CD4-positive, alpha-beta T cell (primary cell): ENCODE measurements around the gene CDC14A. TPM values are rescaled to one million over a fixed set of nuclear protein-coding genes. Genes with fewer than 3 reads are reported as not detected.

Experiments
- ATAC-seq: fragments of 200-7000 bp; cut with Tn5 transposase; one replicate; pipeline ENCODE4 v1.10.0; 2022; ENCODE audit warnings: mild to moderate bottlenecking; ENCODE audit not compliant: poor library complexity
- CTCF ChIA-PET: fragments of 350-600 bp; sonication (Branson Sonifier 250); formaldehyde crosslinking; loops from one replicate; lab custom pipeline; 2021; ENCODE audit warnings: antibody characterized with exemption, inconsistent platforms; lab: Charles Lee
- POLR2A ChIA-PET: fragments of 350-600 bp; sonication (Branson Sonifier 250); formaldehyde crosslinking; loops from one replicate; lab custom pipeline; 2021; ENCODE audit warnings: antibody characterized with exemption, inconsistent platforms; lab: Charles Lee
- DNase-seq, 14 experiments: peaks; one replicate each; pipeline ENCODE4 v3.0.0-alpha.2; 2013 to 2020; ENCODE audit warnings: mixed read lengths in 2 of 14
- H3K27ac ChIP-seq, 2 donors: one replicate each; pipeline versions ENCODE4 v1.5.1 to v1.7.0; 2013; ENCODE audit warnings: low read length in 2 of 2, low read depth in 1 of 2, mild to moderate bottlenecking in 1 of 2
- H3K27me3 ChIP-seq, 2 experiments: 1 replicate in 1 of 2; 2 replicates in 1 of 2; pipeline versions ENCODE4 v1.6.1 to v1.7.0; 2013; ENCODE audit warnings: low read length in 2 of 2, control low read depth in 1 of 2, mild to moderate bottlenecking in 1 of 2, moderate library complexity in 1 of 2; ENCODE audit not compliant: insufficient read depth in 2 of 2, control insufficient read depth in 1 of 2
- H3K36me3 ChIP-seq: one replicate; pipeline ENCODE4 v1.6.1; 2013; ENCODE audit warnings: low read length, control low read depth; ENCODE audit not compliant: insufficient read depth
- H3K4me1 ChIP-seq: one replicate; pipeline ENCODE4 v1.6.1; 2013; ENCODE audit warnings: low read length, control low read depth; ENCODE audit not compliant: insufficient read depth
- H3K4me3 ChIP-seq: one replicate; pipeline ENCODE4 v1.5.1; 2013; ENCODE audit warnings: mild to moderate bottlenecking, low read length, moderate library complexity
- H3K9me3 ChIP-seq, 2 experiments: 1 replicate in 1 of 2; 2 replicates in 1 of 2; pipeline versions ENCODE4 v1.6.1 to v1.7.0; 2013; ENCODE audit warnings: low read length in 2 of 2, mild to moderate bottlenecking in 2 of 2, control low read depth in 1 of 2, moderate library complexity in 1 of 2; ENCODE audit not compliant: control insufficient read depth in 1 of 2, insufficient read depth in 1 of 2
- H3K27ac Mint-ChIP-seq: one replicate; pipeline ENCODE4 v1.8.0; 2020; ENCODE audit warnings: mixed read lengths
- H3K27me3 Mint-ChIP-seq: one replicate; pipeline ENCODE4 v1.8.0; 2021; ENCODE audit warnings: mixed read lengths
- H3K36me3 Mint-ChIP-seq: one replicate; pipeline ENCODE4 v1.8.0; 2021; ENCODE audit warnings: low read depth, mixed read lengths
- H3K4me1 Mint-ChIP-seq: one replicate; pipeline ENCODE4 v1.8.0; 2021; ENCODE audit warnings: low read depth, mixed read lengths
- H3K4me3 Mint-ChIP-seq: one replicate; pipeline ENCODE4 v1.8.0; 2020; ENCODE audit warnings: mild to moderate bottlenecking, mixed read lengths
- H3K9me3 Mint-ChIP-seq: one replicate; pipeline ENCODE4 v1.8.0; 2020; ENCODE audit warnings: mixed read lengths
- CTCF ChIP-seq: fragments of 200-600 bp; IDR thresholded peaks from one replicate; pipeline ENCODE4 v1.8.0; 2022; ENCODE audit warnings: antibody characterized with exemption, mild to moderate bottlenecking
- intact Hi-C, 2 experiments: fragments of 100-400 bp; cut with DNase I in 1 of 2; cut with micrococcal nuclease in 1 of 2; formaldehyde crosslinking; loops; one replicate each; pipeline versions ENCODE4 v1.15.1 to v1.9.0; 2023 to 2025; cut with DNase I, micrococcal nuclease
- total RNA-seq, 174 experiments: library from RNA in 2 of 174; stranded (reverse) in 2 of 174; gene quantifications; one replicate each; pipeline ENCODE4 v1.2.3 and lab custom pipeline; 2021 to 2026

Gene CDC14A
- total RNA-seq, 2 experiments from 2014 or later, result 174 to 182 TPM

GRCh38 chr1:100395913-100396312, 43.6 kb downstream of the CDC14A start:
- Mint-ChIP-seq H3K4me3 (peak overlapping the region; percentile 42), H3K27ac (peak overlapping the region; percentile 85), H3K36me3 (peaks cover 80% of the 10 kb centered on the region), H3K27me3 (no peaks in the 10 kb centered on the region), H3K9me3 (no peaks in the 10 kb centered on the region), H3K4me1 (peaks cover 99% of the 10 kb centered on the region)
- no peak for DNase-seq
- ChIA-PET POLR2A (interaction anchor here (1.0 to 3.8 kb wide), 14 partner anchors 9 to 130 kb away, joined by 3 to 23 read pairs (median 10); partner anchors contain the start of genes CDC14A and RTCA), CTCF (interaction anchor here (1.3 to 2.3 kb wide), 7 partner anchors 10 to 44 kb away, joined by 3 to 12 read pairs (median 6); partner anchors contain the start of gene CDC14A)
- Histone ChIP-seq H3K9me3 (no peaks in the 10 kb centered on the region), H3K27me3 (no peaks in the 10 kb centered on the region), H3K36me3 (peaks cover 47% of the 10 kb centered on the region), H3K4me3 (no peak overlapping the region), H3K27ac (peak overlapping the region; percentile 47 to 73), H3K4me1 (peaks cover 54% of the 10 kb centered on the region)
- no peak for TF ChIP-seq CTCF
- intact Hi-C loops, result loop anchor here in 1 of 2 experiments (2.0 kb wide), 1 partner anchor 19 kb away; no protein-coding TSS in a partner anchor
- no peak for ATAC-seq

- H3K27me3 ChIP-seq, result no peaks in the 10 kb centered on the region
- ChIA-PET CTCF (interaction anchor here (0.7 to 2.7 kb wide), 14 partner anchors 9 to 62 kb away, joined by 3 to 12 read pairs (median 4); partner anchors contain the start of gene CDC14A), POLR2A (interaction anchor here (0.8 to 3.8 kb wide), 17 partner anchors 9 to 131 kb away, joined by 3 to 23 read pairs (median 5); partner anchors contain the start of genes CDC14A and RTCA)
- H3K4me3 ChIP-seq, result no peak overlapping the region
- peak overlapping the region; percentile 47 to 73 for H3K27ac ChIP-seq
- Mint-ChIP-seq H3K36me3 (peaks cover 76% of the 10 kb centered on the region), H3K27me3 (no peaks in the 10 kb centered on the region), H3K9me3 (no peaks in the 10 kb centered on the region), H3K4me3 (peak overlapping the region; percentile 62), H3K4me1 (peaks cover 96% of the 10 kb centered on the region), H3K27ac (peak overlapping the region; percentile 85)
- ATAC-seq, result peak; percentile 13
- intact Hi-C loops, result no loop called here
- DNase-seq, result peak in 3 of 14 experiments; percentile 63 to 82 (median 64)
- peaks cover 53% of the 10 kb centered on the region for H3K4me1 ChIP-seq
- no peaks in the 10 kb centered on the region for H3K9me3 ChIP-seq
- peaks cover 40% of the 10 kb centered on the region for H3K36me3 ChIP-seq
- TF ChIP-seq CTCF, result no peak
These were observed 44.3 kb downstream of the CDC14A start for GRCh38 chr1:100396651-100397050.

- Histone ChIP-seq H3K4me1 (peaks cover 60% of the 10 kb centered on the region), H3K27me3 (no peaks in the 10 kb centered on the region), H3K4me3 (no peak overlapping the region), H3K9me3 (no peaks in the 10 kb centered on the region), H3K27ac (peak overlapping the region; percentile 47 to 51), H3K36me3 (peaks cover 40% of the 10 kb centered on the region)
- DNase-seq (peak in 1 of 14 experiments; percentile 28), ATAC-seq (no peak)
- peaks cover 94% of the 10 kb centered on the region for H3K4me1 Mint-ChIP-seq
- H3K9me3 Mint-ChIP-seq, result no peaks in the 10 kb centered on the region
- H3K27ac Mint-ChIP-seq, result peak overlapping the region; percentile 85
- no peak for TF ChIP-seq CTCF
- peak overlapping the region; percentile 62 for H3K4me3 Mint-ChIP-seq
- ChIA-PET POLR2A (interaction anchor here (1.6 to 2.9 kb wide), 9 partner anchors 8 to 55 kb away, joined by 5 to 23 read pairs (median 18); partner anchors contain the start of gene CDC14A), CTCF (interaction anchor here (0.9 to 2.7 kb wide), 7 partner anchors 10 to 61 kb away, joined by 3 to 10 read pairs (median 3); partner anchors contain the start of gene CDC14A)
- peaks cover 72% of the 10 kb centered on the region for H3K36me3 Mint-ChIP-seq
- intact Hi-C loops, result no loop called here
- H3K27me3 Mint-ChIP-seq, result no peaks in the 10 kb centered on the region
These were observed 45.4 kb downstream of the CDC14A start for GRCh38 chr1:100397681-100398080.
